GM12873 (cell line): ENCODE results near the gene IQCH.

ENCODE experiments used
- TF ChIP-seq, protein P1 (sequence below): IDR thresholded peaks from 2 replicates; pipeline ENCODE4 v1.5.1; 2012; ENCODE audit warnings: low read depth, mild to moderate bottlenecking, moderate library complexity, low read length, control low read depth; ENCODE audit not compliant: insufficient read depth; ENCODE audit errors: missing control alignments

Gene IQCH

GRCh38 chr15:67465196-67465952 lies 210.8 kb downstream of the IQCH start:
- TF ChIP-seq, protein P1, sequence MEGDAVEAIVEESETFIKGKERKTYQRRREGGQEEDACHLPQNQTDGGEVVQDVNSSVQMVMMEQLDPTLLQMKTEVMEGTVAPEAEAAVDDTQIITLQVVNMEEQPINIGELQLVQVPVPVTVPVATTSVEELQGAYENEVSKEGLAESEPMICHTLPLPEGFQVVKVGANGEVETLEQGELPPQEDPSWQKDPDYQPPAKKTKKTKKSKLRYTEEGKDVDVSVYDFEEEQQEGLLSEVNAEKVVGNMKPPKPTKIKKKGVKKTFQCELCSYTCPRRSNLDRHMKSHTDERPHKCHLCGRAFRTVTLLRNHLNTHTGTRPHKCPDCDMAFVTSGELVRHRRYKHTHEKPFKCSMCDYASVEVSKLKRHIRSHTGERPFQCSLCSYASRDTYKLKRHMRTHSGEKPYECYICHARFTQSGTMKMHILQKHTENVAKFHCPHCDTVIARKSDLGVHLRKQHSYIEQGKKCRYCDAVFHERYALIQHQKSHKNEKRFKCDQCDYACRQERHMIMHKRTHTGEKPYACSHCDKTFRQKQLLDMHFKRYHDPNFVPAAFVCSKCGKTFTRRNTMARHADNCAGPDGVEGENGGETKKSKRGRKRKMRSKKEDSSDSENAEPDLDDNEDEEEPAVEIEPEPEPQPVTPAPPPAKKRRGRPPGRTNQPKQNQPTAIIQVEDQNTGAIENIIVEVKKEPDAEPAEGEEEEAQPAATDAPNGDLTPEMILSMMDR, result no peak

- TF ChIP-seq, protein P1, result no peak
Measured at GRCh38 chr15:67468416-67468815, 213.8 kb downstream of the IQCH start.

DNA sequence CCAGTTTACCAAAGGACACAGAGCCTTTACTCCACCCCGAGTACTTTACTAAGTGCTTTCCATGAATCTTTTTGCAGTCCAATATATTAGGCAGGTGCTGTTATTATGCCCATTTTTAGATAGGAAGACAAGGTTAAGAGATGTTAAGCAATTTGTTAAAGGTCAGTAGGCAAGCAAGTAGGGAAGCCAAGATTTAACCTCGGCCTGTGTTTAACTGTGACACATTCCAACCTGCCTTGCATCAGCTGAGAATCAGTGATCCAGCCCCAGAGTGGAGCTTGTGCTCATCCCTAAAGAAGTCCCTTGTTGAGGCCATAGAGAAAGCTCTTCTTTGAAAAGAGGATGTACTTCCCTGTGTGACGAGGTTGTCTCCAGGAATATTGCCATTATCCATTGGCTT lies 215.1 kb downstream of the IQCH start:
- TF ChIP-seq, protein P1, result no peak

GRCh38 chr15:67472957-67473356 lies 218.4 kb downstream of the IQCH start:
- TF ChIP-seq, protein P1, result no peak

- TF ChIP-seq, protein P1, result no peak
Measured at GRCh38 chr15:67474405-67475110, 220.0 kb downstream of the IQCH start.

DNA sequence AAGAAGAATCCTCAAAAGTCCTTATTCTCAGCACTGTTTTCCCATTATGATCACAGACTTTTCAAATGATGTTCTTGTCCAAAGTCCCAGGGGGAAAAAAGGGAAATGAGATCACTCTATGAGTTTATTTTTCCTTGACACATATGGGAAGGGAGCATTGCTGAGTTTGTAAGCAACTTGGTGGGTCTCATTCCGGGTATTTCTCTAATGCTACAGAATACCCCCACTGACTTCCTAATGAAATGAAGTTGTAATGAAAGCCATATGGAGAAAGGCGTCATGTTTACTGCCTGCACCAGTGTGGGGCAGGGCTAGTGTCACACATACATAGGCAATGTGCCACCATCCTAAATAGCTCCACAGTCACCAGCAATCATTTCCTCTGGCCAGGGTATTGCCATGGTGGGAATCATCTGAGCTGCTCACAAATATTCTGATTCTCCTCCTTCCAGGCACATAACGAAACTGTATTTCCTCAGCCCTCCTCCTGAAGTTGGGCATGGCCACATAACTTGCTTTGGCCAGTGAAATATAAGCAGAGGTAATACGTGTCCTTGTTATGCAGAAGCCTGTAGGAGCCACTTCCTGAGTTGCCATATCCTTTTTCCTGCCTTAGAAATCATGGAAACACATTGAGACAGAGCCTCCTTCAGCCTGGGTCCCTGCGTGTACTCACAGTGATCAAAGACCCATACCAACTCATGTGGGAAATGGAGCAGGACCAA lies 225.4 kb downstream of the IQCH start:
- TF ChIP-seq, protein P1, result no peak

GRCh38 chr15:67480741-67481140 lies 226.2 kb downstream of the IQCH start:
- TF ChIP-seq, protein P1, result no peak
